ENCODE data around the gene ZNF235. TPM values are rescaled to one million over a fixed set of nuclear protein-coding genes. Genes with fewer than 3 reads are reported as not detected.
"Not testable (repeated sequence)": the region's sequence is repeated elsewhere in the genome, so short reads cannot be mapped to it uniquely, and the experiment has no call there.

ZNF235 gene
- total RNA-seq, 2 donors from 2014 or later, result 3.0 to 4.5 TPM

GRCh38 chr19:44255705-44256411, 49.0 kb downstream of the ZNF235 start:
- DNase-seq (ENCODE audit: low spot score), result no peak
- Histone ChIP-seq H3K9me3 (peaks cover 0 to 76% of the 10 kb centered on the region in 2 donors), H3K36me3 (no peaks in the 10 kb centered on the region), H3K4me1 (no peaks in the 10 kb centered on the region), H3K4me3 (no peak overlapping the region), H3K27ac (no peak overlapping the region), H3K27me3 (no peaks in the 10 kb centered on the region)
- TF ChIP-seq, protein P1, sequence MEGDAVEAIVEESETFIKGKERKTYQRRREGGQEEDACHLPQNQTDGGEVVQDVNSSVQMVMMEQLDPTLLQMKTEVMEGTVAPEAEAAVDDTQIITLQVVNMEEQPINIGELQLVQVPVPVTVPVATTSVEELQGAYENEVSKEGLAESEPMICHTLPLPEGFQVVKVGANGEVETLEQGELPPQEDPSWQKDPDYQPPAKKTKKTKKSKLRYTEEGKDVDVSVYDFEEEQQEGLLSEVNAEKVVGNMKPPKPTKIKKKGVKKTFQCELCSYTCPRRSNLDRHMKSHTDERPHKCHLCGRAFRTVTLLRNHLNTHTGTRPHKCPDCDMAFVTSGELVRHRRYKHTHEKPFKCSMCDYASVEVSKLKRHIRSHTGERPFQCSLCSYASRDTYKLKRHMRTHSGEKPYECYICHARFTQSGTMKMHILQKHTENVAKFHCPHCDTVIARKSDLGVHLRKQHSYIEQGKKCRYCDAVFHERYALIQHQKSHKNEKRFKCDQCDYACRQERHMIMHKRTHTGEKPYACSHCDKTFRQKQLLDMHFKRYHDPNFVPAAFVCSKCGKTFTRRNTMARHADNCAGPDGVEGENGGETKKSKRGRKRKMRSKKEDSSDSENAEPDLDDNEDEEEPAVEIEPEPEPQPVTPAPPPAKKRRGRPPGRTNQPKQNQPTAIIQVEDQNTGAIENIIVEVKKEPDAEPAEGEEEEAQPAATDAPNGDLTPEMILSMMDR (IDR thresholded peaks at IDR 0.05), result no peak

GRCh38 chr19:44254496-44254895, 50.3 kb downstream of the ZNF235 start:
- H3K4me1 ChIP-seq, result no peaks in the 10 kb centered on the region
- H3K27ac ChIP-seq, result no peak overlapping the region
- TF ChIP-seq, protein P1 (IDR thresholded peaks at IDR 0.05), result no peak
- peaks cover 3 to 90% of the 10 kb centered on the region in 2 donors for H3K9me3 ChIP-seq
- DNase-seq (ENCODE audit: low spot score), result no peak
- no peak overlapping the region for H3K4me3 ChIP-seq
- no peaks in the 10 kb centered on the region for H3K27me3 ChIP-seq
- no peaks in the 10 kb centered on the region for H3K36me3 ChIP-seq

GRCh38 chr19:44253392-44253791, 51.4 kb downstream of the ZNF235 start:
- not testable (repeated sequence) for H3K4me3 ChIP-seq; H3K27ac ChIP-seq; H3K4me1 ChIP-seq; DNase-seq (ENCODE audit: low spot score); H3K36me3 ChIP-seq; H3K27me3 ChIP-seq
- H3K9me3 ChIP-seq, result peaks cover 8 to 98% of the 10 kb centered on the region in 2 donors

DNA sequence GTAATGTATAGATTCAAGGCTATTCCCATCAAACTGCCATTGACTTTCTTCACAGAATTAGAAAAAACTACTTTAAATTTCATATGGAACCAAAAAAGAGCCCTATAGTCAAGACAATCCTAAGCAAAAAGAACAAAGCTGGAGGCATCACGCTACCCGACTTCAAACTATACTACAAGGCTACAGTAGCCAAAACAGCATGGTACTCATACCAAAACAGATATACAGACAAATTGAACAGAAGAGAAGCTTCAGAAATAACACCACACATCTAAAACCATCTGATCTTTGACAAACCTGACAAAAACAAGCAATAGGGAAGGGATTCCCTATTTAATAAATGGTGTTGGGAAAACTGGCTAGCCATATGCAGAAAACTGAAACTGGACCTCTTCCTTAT, 52.5 kb downstream of the ZNF235 start:
- H3K4me1 ChIP-seq; H3K4me3 ChIP-seq; DNase-seq (ENCODE audit: low spot score); H3K36me3 ChIP-seq; H3K27me3 ChIP-seq; H3K27ac ChIP-seq: not testable (repeated sequence)
- peaks cover 8 to 98% of the 10 kb centered on the region in 2 donors for H3K9me3 ChIP-seq

DNA sequence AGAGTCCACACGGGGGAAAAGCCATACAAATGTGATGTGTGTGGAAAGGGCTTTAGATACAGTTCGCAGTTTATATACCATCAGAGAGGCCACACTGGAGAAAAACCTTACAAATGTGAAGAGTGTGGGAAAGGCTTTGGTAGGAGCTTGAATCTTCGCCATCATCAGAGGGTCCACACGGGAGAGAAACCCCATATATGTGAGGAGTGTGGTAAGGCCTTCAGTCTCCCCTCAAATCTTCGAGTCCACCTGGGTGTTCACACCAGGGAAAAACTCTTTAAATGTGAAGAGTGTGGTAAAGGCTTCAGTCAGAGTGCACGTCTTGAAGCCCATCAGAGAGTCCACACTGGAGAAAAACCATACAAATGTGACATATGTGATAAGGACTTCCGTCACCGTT, 68.4 kb downstream of the ZNF235 start:
- TF ChIP-seq, protein P1 (IDR thresholded peaks at IDR 0.05), result no peak
- no peaks in the 10 kb centered on the region for H3K27me3 ChIP-seq
- no peak overlapping the region for H3K4me3 ChIP-seq
- peaks cover 8 to 74% of the 10 kb centered on the region in 2 donors for H3K9me3 ChIP-seq
- H3K36me3 ChIP-seq, result peaks cover 58% of the 10 kb centered on the region
- H3K4me1 ChIP-seq, result no peaks in the 10 kb centered on the region
- H3K27ac ChIP-seq, result no peak overlapping the region
- DNase-seq (ENCODE audit: low spot score), result no peak

Other genes starting within 250 kb of the ZNF235 start
- gene ZNF284, start 232.9 kb downstream of the ZNF235 start, total RNA-seq, result 1 to 10 TPM; 1.2 to 1.6 TPM
- 10 to 100 TPM in 1 of 2 donors, 1 to 10 TPM in 1; 7.8 to 19.0 TPM for gene ZNF224, start 210.7 kb downstream of the ZNF235 start, total RNA-seq
- 1 to 10 TPM; 2.2 to 2.8 TPM for gene ZNF225, start 191.6 kb downstream of the ZNF235 start, total RNA-seq
- 1 to 10 TPM; 6.0 TPM for gene ZNF234, start 163.5 kb downstream of the ZNF235 start, total RNA-seq
- gene ZNF226, start 139.9 kb downstream of the ZNF235 start, total RNA-seq, result 10 to 100 TPM; 11.5 to 17.1 TPM
- gene ZNF227, start 92.5 kb downstream of the ZNF235 start, total RNA-seq, result 1 to 10 TPM; 6.6 to 6.9 TPM
- 1 to 10 TPM; 3.8 to 5.2 TPM for gene ZNF233, start 45.1 kb downstream of the ZNF235 start, total RNA-seq
- gene ZNF112, start 51.7 kb upstream of the ZNF235 start, total RNA-seq, result 1 to 10 TPM; 3.2 to 6.9 TPM
- gene ZNF285, start 96.6 kb upstream of the ZNF235 start, total RNA-seq, result 1 to 10 TPM; 1.2 to 1.7 TPM
- gene ZNF229, start 143.4 kb upstream of the ZNF235 start, total RNA-seq, result 1 to 10 TPM; 3.5 to 6.0 TPM
- gene ZNF180, start 195.5 kb upstream of the ZNF235 start, total RNA-seq, result 10 to 100 TPM in 1 of 2 donors, 1 to 10 TPM in 1; 2.9 to 12.2 TPM
- not detected for gene CEACAM20, start 224.7 kb upstream of the ZNF235 start, total RNA-seq